ENCODE data around the gene AQP10. TPM values are rescaled to one million over a fixed set of nuclear protein-coding genes. Genes with fewer than 3 reads are reported as not detected.
"Not testable (repeated sequence)": the region's sequence is repeated elsewhere in the genome, so short reads cannot be mapped to it uniquely, and the experiment has no call there.

Gene AQP10
- total RNA-seq, 1 donor = not detected

DNA sequence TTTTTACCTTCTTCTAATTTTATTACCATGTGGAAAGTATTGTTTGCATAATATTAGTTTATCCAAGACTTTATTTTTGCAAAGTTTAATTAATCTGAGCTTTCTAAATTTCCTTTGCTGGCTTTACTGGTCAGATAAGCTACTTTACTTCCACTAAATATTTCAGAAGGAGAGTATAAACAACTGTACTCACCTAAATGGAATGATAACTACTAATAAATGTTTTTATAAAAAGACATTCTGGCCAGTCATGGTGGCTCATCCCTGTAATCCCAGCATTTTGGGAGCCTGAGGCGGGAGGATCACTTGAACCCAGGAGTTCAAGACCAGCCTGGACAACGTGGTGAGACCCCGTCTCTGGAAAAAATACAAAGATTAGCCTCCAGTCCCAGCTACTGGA is 40.5 kb downstream of the AQP10 start:
- H3K27me3 ChIP-seq (ENCODE audit: insufficient read depth, low read length) = peaks cover 9% of the 10 kb centered on the region
- H3K4me1 ChIP-seq (ENCODE audit: insufficient read depth, low read length) = no peaks in the 10 kb centered on the region
- H3K4me3 ChIP-seq (ENCODE audit: insufficient read depth, low read length) = no peak overlapping the region
- H3K9me3 ChIP-seq (ENCODE audit: low read depth, low read length) = no peaks in the 10 kb centered on the region
- no peaks in the 10 kb centered on the region for H4K20me1 ChIP-seq (ENCODE audit: insufficient read depth, low read length)
- no peak overlapping the region for H3K27ac ChIP-seq (ENCODE audit: low read depth, low read length)
- no peaks in the 10 kb centered on the region for H3K79me2 ChIP-seq (ENCODE audit: insufficient read depth, low read length)
- DNase-seq (ENCODE audit: insufficient read length, low spot score, missing footprints) = no peak
- TF ChIP-seq CTCF (IDR thresholded peaks at IDR 0.05; ENCODE audit: extremely low read depth, low read depth, low read length) = no peak
- no peak overlapping the region for H3K4me2 ChIP-seq (ENCODE audit: insufficient read depth, low read length)
- H3K36me3 ChIP-seq (ENCODE audit: insufficient read depth, low read length) = no peaks in the 10 kb centered on the region
- no peak overlapping the region for H2AFZ ChIP-seq (ENCODE audit: low read length)

- Histone ChIP-seq H2AFZ (ENCODE audit: low read length) (no peak overlapping the region), H3K36me3 (ENCODE audit: insufficient read depth, low read length) (no peaks in the 10 kb centered on the region), H3K27ac (ENCODE audit: low read depth, low read length) (no peak overlapping the region), H3K4me3 (ENCODE audit: insufficient read depth, low read length) (no peak overlapping the region), H3K9me3 (ENCODE audit: low read depth, low read length) (no peaks in the 10 kb centered on the region), H3K4me2 (ENCODE audit: insufficient read depth, low read length) (no peak overlapping the region), H3K27me3 (ENCODE audit: insufficient read depth, low read length) (no peaks in the 10 kb centered on the region), H3K79me2 (ENCODE audit: insufficient read depth, low read length) (no peaks in the 10 kb centered on the region), H3K4me1 (ENCODE audit: insufficient read depth, low read length) (no peaks in the 10 kb centered on the region), H4K20me1 (ENCODE audit: insufficient read depth, low read length) (no peaks in the 10 kb centered on the region)
- TF ChIP-seq CTCF (IDR thresholded peaks at IDR 0.05; ENCODE audit: extremely low read depth, low read depth, low read length) = no peak
- no peak for DNase-seq (ENCODE audit: insufficient read length, low spot score, missing footprints)
Observed at GRCh38 chr1:154371436-154371835, 50.5 kb downstream of the AQP10 start.

- not testable (repeated sequence) for H3K79me2 ChIP-seq (ENCODE audit: insufficient read depth, low read length); H3K9me3 ChIP-seq (ENCODE audit: low read depth, low read length); H2AFZ ChIP-seq (ENCODE audit: low read length); DNase-seq (ENCODE audit: insufficient read length, low spot score, missing footprints); H3K27ac ChIP-seq (ENCODE audit: low read depth, low read length); H3K4me2 ChIP-seq (ENCODE audit: insufficient read depth, low read length); H3K4me1 ChIP-seq (ENCODE audit: insufficient read depth, low read length); H3K27me3 ChIP-seq (ENCODE audit: insufficient read depth, low read length); H4K20me1 ChIP-seq (ENCODE audit: insufficient read depth, low read length); H3K4me3 ChIP-seq (ENCODE audit: insufficient read depth, low read length); H3K36me3 ChIP-seq (ENCODE audit: insufficient read depth, low read length)
Observed at GRCh38 chr1:154373777-154374357, 53.0 kb downstream of the AQP10 start.

Small RNAs within 50 kb of the gene (small RNA-seq; reads per million reads assigned to genes)
- gene RF00273 (not detected), gene RNU6-121P (not detected), gene RNU6-239P (not detected), gene RNU7-57P (not detected)

Other genes with a start within 250 kb of the AQP10 start
- under 0.01 TPM in 2 replicates for gene NUP210L, start 166.0 kb upstream of the AQP10 start, total RNA-seq
- 299 and 306 TPM in 2 replicates for gene TPM3, start 129.0 kb upstream of the AQP10 start, total RNA-seq
- not detected in 2 replicates for gene CFAP141, start 114.8 kb upstream of the AQP10 start, total RNA-seq
- 88.3 and 98.1 TPM in 2 replicates for gene UBAP2L, start 100.1 kb upstream of the AQP10 start, total RNA-seq
- gene HAX1, start 48.5 kb upstream of the AQP10 start, total RNA-seq = 149 and 152 TPM in 2 replicates
- 146 and 162 TPM in 2 replicates for gene ATP8B2, start 4.4 kb downstream of the AQP10 start, total RNA-seq
- 5.3 and 8.0 TPM in 2 replicates for gene IL6R, start 84.2 kb downstream of the AQP10 start, total RNA-seq
- not detected in 2 replicates for gene TDRD10, start 181.1 kb downstream of the AQP10 start, total RNA-seq
- gene SHE, start 181.3 kb downstream of the AQP10 start, total RNA-seq = not detected in 2 replicates
- 27.9 and 28.6 TPM in 2 replicates for gene UBE2Q1, start 237.6 kb downstream of the AQP10 start, total RNA-seq
- gene CHRNB2, start 246.7 kb downstream of the AQP10 start, total RNA-seq = under 0.01 TPM in 1 of 2 replicates, not detected in the other

Measured in osteoblast (primary cell).